SU-DHL-6 (cell line): ENCODE data around the gene VTCN1.
"Not testable (repeated sequence)": the region's sequence is repeated elsewhere in the genome, so short reads cannot be mapped to it uniquely, and the experiment has no call there.

Source experiments
- H2AFZ ChIP-seq: fragments of 200-600 bp; sonication (generic); 2 replicates; pipeline ENCODE4 v1.6.1; 2014; ENCODE audit warnings: low read depth, mild to moderate bottlenecking, moderate library complexity, mixed read lengths, antibody characterized with exemption, low read length; ENCODE audit not compliant: severe bottlenecking
- H3F3A ChIP-seq: fragments of 200-600 bp; shearing (Covaris generic); 2 replicates; pipeline ENCODE4 v1.6.0; 2016; ENCODE audit warnings: antibody characterized with exemption, mild to moderate bottlenecking; ENCODE audit not compliant: insufficient read depth
- H3K27ac ChIP-seq: fragments of 200-600 bp; sonication (generic); 2 replicates; pipeline ENCODE4 v1.5.1; 2016; ENCODE audit warnings: low read depth, mild to moderate bottlenecking, low read length, moderate library complexity, mixed read lengths
- H3K27me3 ChIP-seq: fragments of 200-600 bp; sonication (generic), shearing (Covaris generic); 2 replicates; pipeline ENCODE4 v1.6.0; 2014; ENCODE audit warnings: mild to moderate bottlenecking, low read length
- H3K36me3 ChIP-seq: fragments of 200-600 bp; sonication (generic); 2 replicates; pipeline ENCODE4 v1.6.1; 2014; ENCODE audit warnings: mild to moderate bottlenecking, low read length, mixed read lengths
- H3K4me2 ChIP-seq: fragments of 300-600, 200-600 bp; shearing (Covaris generic), sonication (generic); 2 replicates; pipeline ENCODE4 v1.6.0; 2014; ENCODE audit warnings: low read length, low read depth, mild to moderate bottlenecking; ENCODE audit not compliant: poor library complexity, severe bottlenecking
- H3K4me3 ChIP-seq: fragments of 200-600 bp; sonication (generic); 2 replicates; pipeline ENCODE4 v1.5.1; 2014; ENCODE audit warnings: antibody characterized with exemption, low read length, mild to moderate bottlenecking, mixed read lengths; ENCODE audit not compliant: insufficient read depth, poor library complexity, severe bottlenecking
- H3K79me2 ChIP-seq: fragments of 200-600 bp; sonication (generic); 2 replicates; pipeline ENCODE4 v1.6.1; 2014; ENCODE audit warnings: mild to moderate bottlenecking, low read length, moderate library complexity; ENCODE audit not compliant: insufficient read depth
- H3K9ac ChIP-seq: fragments of 200-600 bp; sonication (generic); 2 replicates; pipeline ENCODE4 v1.7.0; 2014; ENCODE audit warnings: mild to moderate bottlenecking, low read length
- H3K9me2 ChIP-seq: fragments of 200-600 bp; sonication (generic); replicated peaks from 2 replicates; pipeline ENCODE4 v1.6.1; 2014; ENCODE audit warnings: low read length; ENCODE audit not compliant: insufficient read depth
- H3K9me3 ChIP-seq: fragments of 200-600 bp; sonication (generic); 2 replicates; pipeline ENCODE4 v1.6.1; 2014; ENCODE audit warnings: low read length, mixed read lengths; ENCODE audit not compliant: insufficient read depth
- H4K20me1 ChIP-seq: fragments of 200-600 bp; sonication (generic); 2 replicates; pipeline ENCODE4 v1.6.1; 2014; ENCODE audit warnings: low read depth, mild to moderate bottlenecking, antibody characterized with exemption, low read length, moderate library complexity, mixed read lengths
- CTCF ChIP-seq: fragments of 200-600 bp; sonication (generic); IDR thresholded peaks from one replicate; pipeline ENCODE4 v1.5.1; 2017; ENCODE audit warnings: antibody characterized with exemption, mild to moderate bottlenecking, low read length, moderate library complexity; ENCODE audit not compliant: insufficient read depth, poor library complexity, severe bottlenecking
- EZH2phosphoT487 ChIP-seq: fragments of 200-600 bp; sonication (generic), shearing (Covaris generic); conservative IDR thresholded peaks from 2 replicates; pipeline ENCODE4 v1.6.1; 2018; ENCODE audit warnings: mild to moderate bottlenecking, antibody characterized with exemption, low read length, moderate library complexity, mixed read lengths

Gene VTCN1

GRCh38 chr1:117121589-117122329 is 89.0 kb downstream of the VTCN1 start, which contains the start of gene TRIM45:
TRIM45 (minus strand) TSS chr1:117121749; CDS start chr1:117121201, 548 bp downstream.
- Histone ChIP-seq H3K27ac (no peak within 1 kb of the TSS), H3K9ac (peak within 1 kb of the TSS; percentile 52), H3K9me2 (no peaks in the 10 kb centered on the region)

GRCh38 chr1:117120774-117121588 is 89.7 kb downstream of the VTCN1 start:
- no peaks in the 10 kb centered on the region for H4K20me1 ChIP-seq
- H3K4me2 ChIP-seq, result peak overlapping the region; percentile 54
- no peak for TF ChIP-seq EZH2phosphoT487
- no peak for TF ChIP-seq CTCF
- peak overlapping the region; percentile 81 for H2AFZ ChIP-seq
- H3K9me2 ChIP-seq, result no peaks in the 10 kb centered on the region
- peak overlapping the region; percentile 53 for H3K4me3 ChIP-seq
- H3K27ac ChIP-seq, result no peak overlapping the region
- H3K9ac ChIP-seq, result peak overlapping the region; percentile 52
- H3F3A ChIP-seq, result no peaks in the 10 kb centered on the region
- H3K27me3 ChIP-seq, result no peaks in the 10 kb centered on the region
- no peaks in the 10 kb centered on the region for H3K9me3 ChIP-seq
- H3K79me2 ChIP-seq, result no peaks in the 10 kb centered on the region
- no peaks in the 10 kb centered on the region for H3K36me3 ChIP-seq

More at GRCh38 chr1:117121589-117122329, 89.0 kb downstream of the VTCN1 start, which contains the start of gene TRIM45:
- peak within 1 kb of the TSS; percentile 81 for H2AFZ ChIP-seq
- no peaks in the 10 kb centered on the region for H3K79me2 ChIP-seq
- no peaks in the 10 kb centered on the region for H3F3A ChIP-seq
- no peaks in the 10 kb centered on the region for H3K36me3 ChIP-seq
- TF ChIP-seq EZH2phosphoT487 (no peak), CTCF (peak; percentile 62)
- no peaks in the 10 kb centered on the region for H4K20me1 ChIP-seq
- peak within 1 kb of the TSS; percentile 54 for H3K4me2 ChIP-seq
- H3K27me3 ChIP-seq, result no peaks in the 10 kb centered on the region
- peak within 1 kb of the TSS; percentile 53 for H3K4me3 ChIP-seq
- no peaks in the 10 kb centered on the region for H3K9me3 ChIP-seq

- H3K4me2 ChIP-seq, H4K20me1 ChIP-seq, H2AFZ ChIP-seq, H3K79me2 ChIP-seq, H3K4me3 ChIP-seq, H3K9me2 ChIP-seq, H3K27ac ChIP-seq, H3K9ac ChIP-seq, H3K9me3 ChIP-seq, H3K36me3 ChIP-seq, H3K27me3 ChIP-seq, H3F3A ChIP-seq: not testable (repeated sequence)
These were observed 91.6 kb downstream of the VTCN1 start for GRCh38 chr1:117119144-117119543.
